ENCODE measurements around the gene ESYT1. TPM values are rescaled to one million over a fixed set of nuclear protein-coding genes. Genes with fewer than 3 reads are reported as not detected.

The ESYT1 gene
- total and polyA plus RNA-seq, 4 donors: 42.6 to 76.6 (median 61.1) TPM

DNA sequence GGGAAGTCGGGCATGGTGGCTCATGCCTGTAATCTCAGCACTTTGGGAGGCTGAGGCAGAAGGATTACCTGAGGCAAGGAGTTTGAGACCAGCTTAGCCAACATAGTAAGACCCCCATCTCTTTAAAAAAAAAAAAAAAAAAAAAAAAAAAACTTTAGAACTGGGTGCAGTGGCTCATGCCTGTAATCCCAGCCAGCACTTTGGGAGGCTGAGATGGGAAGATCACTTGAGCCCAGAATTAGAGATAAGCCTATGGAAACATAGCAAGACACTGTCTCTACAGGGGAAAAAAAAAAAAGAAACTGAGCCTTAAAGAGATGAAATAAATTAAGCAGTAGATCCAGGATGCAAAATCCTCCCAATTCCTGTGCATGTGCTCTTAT, 25.4 kb upstream of the ESYT1 start:
- DNase-seq (ENCODE audit: low read depth in 4 of 6, low spot score in 6 of 6): no peak
- Histone ChIP-seq H3K27ac (ENCODE audit: low read depth, low read length) (no peak overlapping the region), H3K27me3 (ENCODE audit: control insufficient read depth, insufficient read depth, low read length) (no peaks in the 10 kb centered on the region), H3K4me1 (ENCODE audit: control insufficient read depth, insufficient read depth, low read length) (peaks cover 11% of the 10 kb centered on the region), H3K4me3 (ENCODE audit: low read depth, low read length) (no peak overlapping the region), H3K36me3 (ENCODE audit: control insufficient read depth, insufficient read depth, low read length) (peaks cover 20% of the 10 kb centered on the region), H3K9me3 (ENCODE audit: control insufficient read depth, insufficient read depth, low read length) (no peaks in the 10 kb centered on the region)
- WGBS (ENCODE audit: insufficient coverage): no CpG with 5 or more reads among the region's 1 CpG

DNA sequence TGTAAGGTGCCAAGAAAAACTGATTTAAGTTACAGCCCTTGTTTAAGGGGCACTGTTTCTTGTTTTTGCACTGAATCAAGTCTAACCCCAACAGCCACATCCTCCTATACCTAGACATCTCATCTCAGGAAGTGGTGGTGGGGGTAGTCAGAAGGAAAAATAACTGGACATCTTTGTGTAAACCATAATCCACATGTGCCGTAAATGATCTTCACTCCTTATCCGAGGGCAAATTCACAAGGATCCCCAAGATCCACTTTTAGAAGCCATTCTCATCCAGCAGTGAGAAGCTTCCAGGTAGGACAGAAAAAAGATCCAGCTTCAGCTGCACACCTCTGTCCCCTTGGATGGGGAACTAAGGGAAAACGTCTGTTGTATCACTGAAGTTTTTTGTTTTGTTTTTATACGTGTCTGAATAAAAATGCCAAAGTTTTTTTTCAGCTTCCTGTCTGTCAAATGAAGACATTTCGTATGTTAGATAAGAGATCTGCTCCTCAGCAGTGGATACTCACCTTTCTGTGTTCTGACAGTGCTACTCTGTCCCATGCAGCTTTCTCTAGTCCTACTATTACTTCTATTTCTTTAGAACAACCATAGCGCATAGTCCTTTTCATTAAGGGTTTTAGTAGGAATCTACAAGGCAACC, 24.9 kb upstream of the ESYT1 start:
- Histone ChIP-seq H3K9me3 (ENCODE audit: control insufficient read depth, insufficient read depth, low read length) (no peaks in the 10 kb centered on the region), H3K27me3 (ENCODE audit: control insufficient read depth, insufficient read depth, low read length) (no peaks in the 10 kb centered on the region), H3K27ac (ENCODE audit: low read depth, low read length) (no peak overlapping the region), H3K4me3 (ENCODE audit: low read depth, low read length) (peak overlapping the region; percentile 95), H3K36me3 (ENCODE audit: control insufficient read depth, insufficient read depth, low read length) (peaks cover 25% of the 10 kb centered on the region), H3K4me1 (ENCODE audit: control insufficient read depth, insufficient read depth, low read length) (peaks cover 11% of the 10 kb centered on the region)
- no peak for DNase-seq (ENCODE audit: low read depth in 4 of 6, low spot score in 6 of 6)
- WGBS (ENCODE audit: insufficient coverage): 50% methylated on average over 2 of the region's 6 CpGs

DNA sequence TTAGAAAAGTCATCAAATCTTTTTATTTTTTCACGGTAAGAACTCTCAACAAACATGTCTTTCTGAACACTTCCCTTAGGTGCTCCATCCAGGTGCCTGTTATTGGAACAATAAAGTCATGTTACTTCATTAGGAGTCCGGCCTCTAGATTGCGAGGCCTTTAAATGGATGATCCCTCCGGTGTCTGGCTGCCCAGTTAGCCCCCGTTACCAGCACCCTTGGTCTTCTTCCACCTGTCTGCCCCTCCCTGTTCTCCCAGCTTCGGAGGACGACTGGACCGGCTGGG, 24.3 kb upstream of the ESYT1 start:
- no peaks in the 10 kb centered on the region for H3K9me3 ChIP-seq (ENCODE audit: control insufficient read depth, insufficient read depth, low read length)
- H3K27ac ChIP-seq (ENCODE audit: low read depth, low read length): peak overlapping the region; percentile 93
- H3K27me3 ChIP-seq (ENCODE audit: control insufficient read depth, insufficient read depth, low read length): no peaks in the 10 kb centered on the region
- peaks cover 11% of the 10 kb centered on the region for H3K4me1 ChIP-seq (ENCODE audit: control insufficient read depth, insufficient read depth, low read length)
- DNase-seq (ENCODE audit: low read depth in 4 of 6, low spot score in 6 of 6): no peak
- H3K4me3 ChIP-seq (ENCODE audit: low read depth, low read length): peak overlapping the region; percentile 95
- H3K36me3 ChIP-seq (ENCODE audit: control insufficient read depth, insufficient read depth, low read length): peaks cover 27% of the 10 kb centered on the region
- WGBS (ENCODE audit: insufficient coverage): 0% methylated on average over 7 of the region's 8 CpGs

DNA sequence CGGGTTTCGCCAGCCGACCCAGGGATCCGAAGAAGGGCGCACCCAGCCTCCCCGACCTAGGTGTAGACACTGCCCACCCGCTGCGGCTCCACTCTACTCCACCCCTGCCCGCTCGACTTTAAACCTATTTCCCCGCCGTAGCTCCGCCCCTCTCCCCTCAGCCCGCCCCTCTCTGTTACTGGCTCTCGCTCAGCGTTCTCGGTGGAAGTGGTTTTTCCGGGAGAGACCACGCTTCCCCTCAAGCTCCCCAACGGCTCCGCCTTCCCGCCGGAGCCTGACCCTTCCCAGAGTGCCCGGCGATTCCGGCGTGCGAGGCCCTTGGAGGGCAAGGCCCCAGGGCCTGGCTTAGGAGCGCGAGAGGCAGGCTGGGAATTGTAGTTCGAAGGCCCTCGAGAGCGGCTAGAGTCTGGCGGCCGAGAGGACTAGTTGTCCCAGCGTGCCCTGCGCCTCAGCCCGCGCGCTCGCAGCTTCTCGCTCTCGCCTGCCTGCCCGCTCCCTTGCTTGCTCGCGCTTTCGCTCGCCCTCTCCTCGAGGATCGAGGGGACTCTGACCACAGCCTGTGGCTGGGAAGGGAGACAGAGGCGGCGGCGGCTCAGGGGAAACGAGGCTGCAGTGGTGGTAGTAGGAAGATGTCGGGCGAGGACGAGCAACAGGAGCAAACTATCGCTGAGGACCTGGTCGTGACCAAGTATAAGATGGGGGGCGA, 23.8 kb upstream of the ESYT1 start, which contains the start of gene PA2G4:
TSS of gene PA2G4 (plus strand) at position 451 of the 706 bp plus-strand sequence. CDS start at position 630, 179 bp downstream.
- H3K4me1 ChIP-seq (ENCODE audit: control insufficient read depth, insufficient read depth, low read length): peaks cover 11% of the 10 kb centered on the region
- H3K9me3 ChIP-seq (ENCODE audit: control insufficient read depth, insufficient read depth, low read length): no peaks in the 10 kb centered on the region
- DNase-seq (ENCODE audit: low read depth in 4 of 6, low spot score in 6 of 6): peak; percentile 93 to 99 (median 95)
- peak within 1 kb of the TSS; percentile 93 for H3K27ac ChIP-seq (ENCODE audit: low read depth, low read length)
- 0% methylated on average over 60 of the region's 60 CpGs for WGBS (ENCODE audit: insufficient coverage)
- H3K36me3 ChIP-seq (ENCODE audit: control insufficient read depth, insufficient read depth, low read length): peaks cover 32% of the 10 kb centered on the region
- H3K27me3 ChIP-seq (ENCODE audit: control insufficient read depth, insufficient read depth, low read length): no peaks in the 10 kb centered on the region
- peak within 1 kb of the TSS; percentile 95 for H3K4me3 ChIP-seq (ENCODE audit: low read depth, low read length)

DNA sequence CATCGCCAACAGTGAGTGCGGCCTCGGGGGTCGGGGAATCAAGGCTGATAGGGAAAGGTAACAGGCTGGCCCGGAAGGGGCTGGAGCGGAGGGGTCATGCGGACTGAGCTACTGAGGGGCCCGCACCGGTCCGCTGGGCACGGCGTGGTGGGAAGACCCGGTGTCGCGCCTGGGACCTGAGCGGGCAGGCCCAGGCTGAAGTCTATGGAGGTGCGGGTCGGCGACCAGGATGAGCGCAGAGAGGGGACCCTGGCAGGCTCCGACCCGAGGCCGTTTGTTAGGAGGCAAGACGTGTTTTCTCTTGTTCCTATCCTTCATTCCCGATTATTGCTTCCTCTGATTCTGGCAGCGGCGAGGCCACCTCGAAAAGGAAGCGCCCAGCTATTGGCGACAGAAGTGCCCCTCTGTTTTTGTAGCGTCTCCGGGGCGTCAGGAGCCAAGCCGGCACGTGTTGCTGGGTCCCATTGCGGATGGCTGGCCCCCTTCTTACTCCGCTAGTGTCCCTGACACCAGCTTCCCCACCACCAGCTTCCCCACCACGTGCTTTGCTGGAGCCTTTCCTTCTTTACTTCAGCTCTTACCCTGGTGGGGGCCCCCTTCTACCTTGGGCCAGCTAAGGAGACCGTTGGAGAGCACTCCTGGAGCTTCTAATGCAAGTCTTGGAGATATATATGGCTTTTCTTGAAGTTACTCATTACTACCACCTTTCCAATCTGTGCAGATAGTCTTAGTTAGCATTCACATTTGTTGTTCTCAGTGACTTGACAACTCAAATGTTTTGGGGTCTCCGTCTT, 23.1 kb upstream of the ESYT1 start:
- H3K27ac ChIP-seq (ENCODE audit: low read depth, low read length): peak overlapping the region; percentile 93
- no peak for DNase-seq (ENCODE audit: low read depth in 4 of 6, low spot score in 6 of 6)
- peaks cover 34% of the 10 kb centered on the region for H3K36me3 ChIP-seq (ENCODE audit: control insufficient read depth, insufficient read depth, low read length)
- H3K9me3 ChIP-seq (ENCODE audit: control insufficient read depth, insufficient read depth, low read length): no peaks in the 10 kb centered on the region
- H3K4me1 ChIP-seq (ENCODE audit: control insufficient read depth, insufficient read depth, low read length): peaks cover 11% of the 10 kb centered on the region
- WGBS (ENCODE audit: insufficient coverage): under 1% methylated on average over 39 of the region's 40 CpGs
- H3K27me3 ChIP-seq (ENCODE audit: control insufficient read depth, insufficient read depth, low read length): no peaks in the 10 kb centered on the region
- H3K4me3 ChIP-seq (ENCODE audit: low read depth, low read length): peak overlapping the region; percentile 95

DNA sequence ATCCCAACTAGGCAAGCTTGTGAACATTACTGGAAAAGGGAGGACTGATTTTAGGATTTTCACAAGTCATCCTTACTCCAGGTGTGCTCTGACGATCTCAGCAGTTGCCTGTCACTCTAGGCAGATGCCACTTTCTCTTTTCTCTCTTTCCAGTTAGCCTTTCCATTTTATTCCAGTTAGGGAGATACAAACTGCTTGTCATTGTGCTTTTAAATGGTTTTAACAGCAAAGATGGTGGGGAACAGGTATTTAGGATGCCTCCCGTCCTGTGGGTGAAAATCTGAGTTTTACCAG, 22.5 kb upstream of the ESYT1 start:
- Histone ChIP-seq H3K36me3 (ENCODE audit: control insufficient read depth, insufficient read depth, low read length) (peaks cover 39% of the 10 kb centered on the region), H3K27me3 (ENCODE audit: control insufficient read depth, insufficient read depth, low read length) (no peaks in the 10 kb centered on the region), H3K9me3 (ENCODE audit: control insufficient read depth, insufficient read depth, low read length) (no peaks in the 10 kb centered on the region), H3K4me1 (ENCODE audit: control insufficient read depth, insufficient read depth, low read length) (peaks cover 11% of the 10 kb centered on the region), H3K27ac (ENCODE audit: low read depth, low read length) (no peak overlapping the region), H3K4me3 (ENCODE audit: low read depth, low read length) (peak overlapping the region; percentile 95)
- DNase-seq (ENCODE audit: low read depth in 4 of 6, low spot score in 6 of 6): no peak
- no CpG with 5 or more reads among the region's 2 CpGs for WGBS (ENCODE audit: insufficient coverage)

DNA sequence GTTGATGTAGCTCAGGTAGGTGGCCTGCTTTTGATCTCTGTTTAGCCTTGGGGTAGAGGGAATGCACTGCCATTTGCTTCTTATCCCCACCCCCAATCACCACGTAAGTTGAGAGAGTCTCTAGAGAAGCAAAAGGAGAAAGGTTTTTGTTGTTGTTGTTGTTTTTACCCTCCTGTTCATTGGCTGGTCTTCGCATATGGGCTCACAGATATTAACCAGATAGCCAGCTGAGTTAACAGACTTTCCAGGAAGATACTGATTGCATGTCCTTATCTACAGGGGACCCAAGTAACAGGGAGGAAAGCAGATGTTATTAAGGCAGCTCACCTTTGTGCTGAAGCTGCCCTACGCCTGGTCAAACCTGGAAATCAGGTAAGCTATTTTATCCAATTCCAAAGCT, 20.8 kb upstream of the ESYT1 start:
- DNase-seq (ENCODE audit: low read depth in 4 of 6, low spot score in 6 of 6): no peak
- no peaks in the 10 kb centered on the region for H3K27me3 ChIP-seq (ENCODE audit: control insufficient read depth, insufficient read depth, low read length)
- H3K9me3 ChIP-seq (ENCODE audit: control insufficient read depth, insufficient read depth, low read length): no peaks in the 10 kb centered on the region
- H3K4me3 ChIP-seq (ENCODE audit: low read depth, low read length): no peak overlapping the region
- H3K27ac ChIP-seq (ENCODE audit: low read depth, low read length): no peak overlapping the region
- WGBS (ENCODE audit: insufficient coverage): 100% methylated on average over 1 of the region's 3 CpGs
- peaks cover 42% of the 10 kb centered on the region for H3K36me3 ChIP-seq (ENCODE audit: control insufficient read depth, insufficient read depth, low read length)
- peaks cover 11% of the 10 kb centered on the region for H3K4me1 ChIP-seq (ENCODE audit: control insufficient read depth, insufficient read depth, low read length)

DNA sequence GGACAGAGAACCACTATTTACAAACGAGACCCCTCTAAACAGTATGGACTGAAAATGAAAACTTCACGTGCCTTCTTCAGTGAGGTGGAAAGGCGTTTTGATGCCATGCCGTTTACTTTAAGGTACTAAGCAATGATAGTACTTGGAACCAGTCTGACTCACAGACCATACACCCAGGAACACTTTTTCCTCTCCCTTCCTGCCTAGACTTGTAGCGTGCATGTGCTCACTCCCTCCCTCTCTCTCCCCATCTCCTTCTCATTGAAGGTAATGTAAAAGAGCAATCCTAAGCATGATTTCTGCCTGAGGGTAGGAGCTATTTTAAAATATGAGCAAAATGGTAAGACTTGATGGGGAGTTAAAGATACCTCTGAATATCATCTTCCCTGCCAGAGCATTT, 17.5 kb upstream of the ESYT1 start:
- H3K27ac ChIP-seq (ENCODE audit: low read depth, low read length): no peak overlapping the region
- no peak for DNase-seq (ENCODE audit: low read depth in 4 of 6, low spot score in 6 of 6)
- H3K27me3 ChIP-seq (ENCODE audit: control insufficient read depth, insufficient read depth, low read length): no peaks in the 10 kb centered on the region
- WGBS (ENCODE audit: insufficient coverage): 80% methylated on average over 2 of the region's 5 CpGs
- peaks cover 4% of the 10 kb centered on the region for H3K4me1 ChIP-seq (ENCODE audit: control insufficient read depth, insufficient read depth, low read length)
- no peaks in the 10 kb centered on the region for H3K9me3 ChIP-seq (ENCODE audit: control insufficient read depth, insufficient read depth, low read length)
- no peak overlapping the region for H3K4me3 ChIP-seq (ENCODE audit: low read depth, low read length)
- H3K36me3 ChIP-seq (ENCODE audit: control insufficient read depth, insufficient read depth, low read length): peaks cover 49% of the 10 kb centered on the region

DNA sequence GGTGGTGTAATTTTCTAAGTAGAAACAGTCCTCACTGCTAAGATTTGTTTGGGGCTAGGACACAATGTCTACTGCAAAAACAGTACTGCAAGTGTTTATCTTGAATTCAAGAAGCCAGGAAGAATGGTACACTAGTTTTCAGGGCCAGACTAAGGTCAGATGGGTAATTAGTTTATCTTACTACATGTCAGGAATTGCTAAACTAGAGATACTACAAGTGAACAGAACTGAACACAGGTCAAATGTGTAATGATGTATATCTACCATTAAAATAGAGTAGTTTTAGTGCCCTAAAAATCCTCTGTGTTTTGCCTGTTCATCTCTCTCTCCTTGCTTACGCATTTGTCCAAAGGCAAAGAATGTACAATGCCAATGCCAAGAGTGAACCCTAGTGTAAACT, 14.0 kb upstream of the ESYT1 start:
- H3K27ac ChIP-seq (ENCODE audit: low read depth, low read length): no peak overlapping the region
- no peaks in the 10 kb centered on the region for H3K9me3 ChIP-seq (ENCODE audit: control insufficient read depth, insufficient read depth, low read length)
- DNase-seq (ENCODE audit: low read depth in 4 of 6, low spot score in 6 of 6): no peak
- H3K27me3 ChIP-seq (ENCODE audit: control insufficient read depth, insufficient read depth, low read length): no peaks in the 10 kb centered on the region
- H3K4me3 ChIP-seq (ENCODE audit: low read depth, low read length): no peak overlapping the region
- peaks cover 34% of the 10 kb centered on the region for H3K36me3 ChIP-seq (ENCODE audit: control insufficient read depth, insufficient read depth, low read length)
- H3K4me1 ChIP-seq (ENCODE audit: control insufficient read depth, insufficient read depth, low read length): peaks cover 16% of the 10 kb centered on the region
- no CpG with 5 or more reads among the region's 1 CpG for WGBS (ENCODE audit: insufficient coverage)

Measured in spinal cord (tissue), 10 donors.